HepG2 (cell line): Measurements from ENCODE around the gene SAPCD2. TPM values are rescaled to one million over a fixed set of nuclear protein-coding genes. Genes with fewer than 3 reads are reported as not detected.

Source experiments
- BRCA1 ChIP-seq: sonication (generic); formaldehyde crosslinking; IDR thresholded peaks from 2 replicates; pipeline ENCODE4 v1.4.0; 2020; ENCODE audit warnings: missing genetic modification reagents
- FOXA3 ChIP-seq: IDR thresholded peaks from 2 replicates; pipeline ENCODE4 v1.6.1; 2016; ENCODE audit warnings: missing genetic modification reagents, missing compliant biosample characterization
- HNF1B ChIP-seq: sonication (generic); formaldehyde crosslinking; IDR thresholded peaks from 2 replicates; pipeline ENCODE4 v1.5.1; 2020; ENCODE audit warnings: mild to moderate bottlenecking, moderate library complexity, missing genetic modification reagents
- HOXA3 ChIP-seq: sonication (generic); formaldehyde crosslinking; IDR thresholded peaks from 2 replicates; pipeline ENCODE4 v1.5.0; 2020; ENCODE audit warnings: missing genetic modification reagents
- HOXA9 ChIP-seq: sonication (generic); formaldehyde crosslinking; IDR thresholded peaks from 2 replicates; pipeline ENCODE4 v1.8.1; 2022; ENCODE audit warnings: missing genetic modification reagents, mild to moderate bottlenecking, moderate library complexity, borderline replicate concordance
- RCOR2 ChIP-seq: IDR thresholded peaks from 2 replicates; pipeline ENCODE4 v1.6.1; 2016; ENCODE audit warnings: missing biosample characterization, missing genetic modification reagents
- SNAI1 ChIP-seq: sonication (generic); formaldehyde crosslinking; IDR thresholded peaks from 2 replicates; pipeline ENCODE4 v1.5.0; 2020; ENCODE audit warnings: mild to moderate bottlenecking, missing genetic modification reagents, borderline replicate concordance
- SOX6 ChIP-seq, 2 experiments: fragments of 450-650 bp in 1 of 2; sonication (generic) in 1 of 2; formaldehyde crosslinking in 1 of 2; IDR thresholded peaks; 2 replicates each; pipeline versions ENCODE4 v1.4.0 to v1.6.1; 2017 to 2020; ENCODE audit warnings: antibody characterized with exemption in 1 of 2, mild to moderate bottlenecking in 1 of 2, missing genetic modification reagents in 1 of 2
- TBX2 ChIP-seq: sonication (generic); formaldehyde crosslinking; IDR thresholded peaks from 2 replicates; pipeline ENCODE4 v1.5.0; 2020; ENCODE audit warnings: missing genetic modification reagents, mild to moderate bottlenecking, borderline replicate concordance
- TEAD3 ChIP-seq: optimal IDR thresholded peaks from 2 replicates; pipeline ENCODE3; 2016; ENCODE audit warnings: borderline replicate concordance
- ZFP1 ChIP-seq: IDR thresholded peaks from 2 replicates; pipeline ENCODE4 v1.6.1; 2016
- ZNF180 ChIP-seq: sonication (generic); formaldehyde crosslinking; IDR thresholded peaks from 2 replicates; pipeline ENCODE4 v1.4.0; 2020; ENCODE audit warnings: low read depth, missing genetic modification reagents, borderline replicate concordance
- ZNF564 ChIP-seq: sonication (generic); formaldehyde crosslinking; IDR thresholded peaks from 2 replicates; pipeline ENCODE4 v1.8.1; 2023; ENCODE audit warnings: mild to moderate bottlenecking, missing genetic modification reagents
- ZNF615 ChIP-seq: sonication (generic); formaldehyde crosslinking; IDR thresholded peaks from 2 replicates; pipeline ENCODE4 v1.5.0; 2020; ENCODE audit warnings: mild to moderate bottlenecking, missing genetic modification reagents, borderline replicate concordance
- ZNF770 ChIP-seq: sonication (generic); formaldehyde crosslinking; IDR thresholded peaks from 2 replicates; pipeline ENCODE4 v1.5.0; 2020; ENCODE audit warnings: mild to moderate bottlenecking, missing genetic modification reagents
- ZNF878 ChIP-seq: sonication (generic); formaldehyde crosslinking; IDR thresholded peaks from 2 replicates; pipeline ENCODE4 v1.8.1; 2023; ENCODE audit warnings: mild to moderate bottlenecking, missing genetic modification reagents, moderate library complexity
- polyA plus RNA-seq, 8 experiments: library from polyadenylated mRNA; depleted of rRNA in 3 of 8; stranded (reverse) in 7 of 8; unstranded in 1 of 8; fragments of >200 nt; fragmentation: Illumina TruSeq in 4 of 8; extraction: Trizol in 4 of 8; gene quantifications; 2 replicates each; pipeline versions ENCODE4 v1.2.1 to v1.2.3, GENCODE V29; 2011 to 2016; ENCODE audit warnings: low read depth in 4 of 8, missing spikeins in 1 of 8, mixed read lengths in 1 of 8; ENCODE audit not compliant: insufficient read depth in 1 of 8
- total RNA-seq, 5 experiments: library from RNA; depleted of rRNA; stranded (reverse); fragments of >200 nt; fragmentation: Illumina TruSeq; extraction: Trizol; gene quantifications; 2 replicates each; pipeline ENCODE4 v1.2.3, GENCODE V29; 2016; ENCODE audit warnings: low read depth in 1 of 5
- TF ChIP-seq, protein P1 (sequence below), 2 experiments: sonication (generic) in 1 of 2; formaldehyde crosslinking in 1 of 2; IDR thresholded peaks; 2 replicates each; pipeline versions ENCODE4 v1.4.0 to v1.6.1; 2016 to 2020; ENCODE audit warnings: borderline replicate concordance in 1 of 2, low read depth in 1 of 2, mild to moderate bottlenecking in 1 of 2, missing genetic modification reagents in 1 of 2
- TF ChIP-seq, protein P2 (sequence below): sonication (generic); formaldehyde crosslinking; IDR thresholded peaks from 2 replicates; pipeline ENCODE4 v1.4.0; 2020; ENCODE audit warnings: mild to moderate bottlenecking, missing genetic modification reagents
- TF ChIP-seq, protein P3 (sequence below): sonication (generic); formaldehyde crosslinking; IDR thresholded peaks from 2 replicates; pipeline ENCODE4 v1.4.0; 2020; ENCODE audit warnings: missing genetic modification reagents

SAPCD2 gene
- total and polyA plus RNA-seq, 2 of the 13 experiments (the other 11 are each of a cell fraction or from before 2014, with no cell fraction given) = 21.9 to 42.8 TPM

DNA sequence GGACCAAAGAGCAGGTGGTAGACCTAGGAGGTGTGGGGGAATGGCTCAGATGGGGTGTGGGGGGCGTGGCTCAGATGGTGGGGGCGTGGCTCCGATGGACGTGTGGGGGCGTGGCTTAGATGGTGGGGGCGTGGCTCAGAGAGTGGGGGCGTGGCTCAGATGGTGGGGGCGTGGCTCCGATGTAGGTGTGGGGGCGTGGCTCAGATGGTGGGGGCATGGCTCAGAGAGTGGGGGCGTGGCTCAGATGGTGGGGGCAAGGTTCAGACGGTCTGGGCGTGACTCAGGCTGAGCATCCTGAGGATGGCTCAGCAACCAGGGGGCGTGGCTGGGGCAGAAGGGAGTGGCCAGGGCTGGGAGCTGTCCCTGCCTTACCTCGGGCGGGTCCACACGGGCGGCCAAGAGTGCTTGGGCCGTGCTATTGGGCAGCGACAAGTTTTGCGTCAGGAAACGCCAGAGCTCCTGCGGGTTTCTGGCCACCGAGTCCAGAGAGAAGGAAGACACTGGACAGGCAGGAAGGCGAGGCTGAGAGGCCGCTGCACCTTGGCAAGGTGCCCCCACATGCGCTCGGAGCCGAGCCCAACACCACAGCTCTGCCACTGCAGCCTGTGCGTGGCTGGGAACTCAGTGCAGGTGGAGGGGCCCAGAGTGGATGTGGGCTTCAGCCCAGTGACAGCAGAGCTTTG is 48.2 kb downstream of the SAPCD2 start (continued):
- TF ChIP-seq SOX6 (IDR thresholded peaks at IDR 0.05) = no peak
- no peak for TF ChIP-seq SOX6 (CRISPR knock-in tag; IDR thresholded peaks at IDR 0.05)
- TF ChIP-seq, protein P1, sequence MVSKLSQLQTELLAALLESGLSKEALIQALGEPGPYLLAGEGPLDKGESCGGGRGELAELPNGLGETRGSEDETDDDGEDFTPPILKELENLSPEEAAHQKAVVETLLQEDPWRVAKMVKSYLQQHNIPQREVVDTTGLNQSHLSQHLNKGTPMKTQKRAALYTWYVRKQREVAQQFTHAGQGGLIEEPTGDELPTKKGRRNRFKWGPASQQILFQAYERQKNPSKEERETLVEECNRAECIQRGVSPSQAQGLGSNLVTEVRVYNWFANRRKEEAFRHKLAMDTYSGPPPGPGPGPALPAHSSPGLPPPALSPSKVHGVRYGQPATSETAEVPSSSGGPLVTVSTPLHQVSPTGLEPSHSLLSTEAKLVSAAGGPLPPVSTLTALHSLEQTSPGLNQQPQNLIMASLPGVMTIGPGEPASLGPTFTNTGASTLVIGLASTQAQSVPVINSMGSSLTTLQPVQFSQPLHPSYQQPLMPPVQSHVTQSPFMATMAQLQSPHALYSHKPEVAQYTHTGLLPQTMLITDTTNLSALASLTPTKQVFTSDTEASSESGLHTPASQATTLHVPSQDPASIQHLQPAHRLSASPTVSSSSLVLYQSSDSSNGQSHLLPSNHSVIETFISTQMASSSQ (IDR thresholded peaks at IDR 0.05; ENCODE audit: low read depth) = no peak
- TF ChIP-seq, protein P1 (CRISPR knock-in tag; IDR thresholded peaks at IDR 0.05; ENCODE audit: borderline replicate concordance) = no peak
- TF ChIP-seq ZNF770 (CRISPR knock-in tag) = no peak
- peak; percentile 23 for TF ChIP-seq TEAD3 (CRISPR knock-in tag)
- no peak for TF ChIP-seq ZNF564
- TF ChIP-seq RCOR2 (CRISPR knock-in tag) = no peak
- TF ChIP-seq, protein P2, sequence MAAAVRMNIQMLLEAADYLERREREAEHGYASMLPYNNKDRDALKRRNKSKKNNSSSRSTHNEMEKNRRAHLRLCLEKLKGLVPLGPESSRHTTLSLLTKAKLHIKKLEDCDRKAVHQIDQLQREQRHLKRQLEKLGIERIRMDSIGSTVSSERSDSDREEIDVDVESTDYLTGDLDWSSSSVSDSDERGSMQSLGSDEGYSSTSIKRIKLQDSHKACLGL (CRISPR knock-in tag) = no peak
- no peak; the same call in 1 of the 2 replicates for TF ChIP-seq HOXA3 (CRISPR knock-in tag)
- TF ChIP-seq ZNF180 = no peak
- no peak for TF ChIP-seq ZNF615
- no peak for TF ChIP-seq ZFP1 (CRISPR knock-in tag)
- 0 out of 2 replicates have a peak, but pooled peaks have one; percentile 34 for TF ChIP-seq HNF1B (CRISPR knock-in tag)
- no peak for TF ChIP-seq ZNF878 (CRISPR knock-in tag)
- no peak for TF ChIP-seq FOXA3
- no peak for TF ChIP-seq BRCA1 (CRISPR knock-in tag)
- TF ChIP-seq, protein P3, sequence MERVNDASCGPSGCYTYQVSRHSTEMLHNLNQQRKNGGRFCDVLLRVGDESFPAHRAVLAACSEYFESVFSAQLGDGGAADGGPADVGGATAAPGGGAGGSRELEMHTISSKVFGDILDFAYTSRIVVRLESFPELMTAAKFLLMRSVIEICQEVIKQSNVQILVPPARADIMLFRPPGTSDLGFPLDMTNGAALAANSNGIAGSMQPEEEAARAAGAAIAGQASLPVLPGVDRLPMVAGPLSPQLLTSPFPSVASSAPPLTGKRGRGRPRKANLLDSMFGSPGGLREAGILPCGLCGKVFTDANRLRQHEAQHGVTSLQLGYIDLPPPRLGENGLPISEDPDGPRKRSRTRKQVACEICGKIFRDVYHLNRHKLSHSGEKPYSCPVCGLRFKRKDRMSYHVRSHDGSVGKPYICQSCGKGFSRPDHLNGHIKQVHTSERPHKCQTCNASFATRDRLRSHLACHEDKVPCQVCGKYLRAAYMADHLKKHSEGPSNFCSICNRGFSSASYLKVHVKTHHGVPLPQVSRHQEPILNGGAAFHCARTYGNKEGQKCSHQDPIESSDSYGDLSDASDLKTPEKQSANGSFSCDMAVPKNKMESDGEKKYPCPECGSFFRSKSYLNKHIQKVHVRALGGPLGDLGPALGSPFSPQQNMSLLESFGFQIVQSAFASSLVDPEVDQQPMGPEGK (CRISPR knock-in tag) = no peak
- TF ChIP-seq TBX2 = peak; percentile 49; the same call in 1 of the 2 replicates
- no peak for TF ChIP-seq SNAI1 (CRISPR knock-in tag)
- TF ChIP-seq HOXA9 = no peak
